Peyer's patch (tissue), 4 donors: ENCODE measurements around the gene BHLHE23.

ENCODE experiments used
- CTCF ChIP-seq, 6 experiments: fragments of 450-650 bp in 4 of 6; fragments of 200-600 bp in 2 of 6; sonication (generic) in 1 of 6; IDR thresholded peaks; one replicate each; pipeline ENCODE4 v1.5.1; 2017 to 2019; ENCODE audit warnings: antibody characterized with exemption in 6 of 6, mild to moderate bottlenecking in 3 of 6, moderate library complexity in 1 of 6
- POLR2A ChIP-seq, 2 donors: fragments of 450-650 bp; IDR thresholded peaks; one replicate each; pipeline ENCODE4 v1.5.1; 2017; ENCODE audit warnings: antibody characterized with exemption in 2 of 2, mild to moderate bottlenecking in 2 of 2, moderate library complexity in 2 of 2

DNA sequence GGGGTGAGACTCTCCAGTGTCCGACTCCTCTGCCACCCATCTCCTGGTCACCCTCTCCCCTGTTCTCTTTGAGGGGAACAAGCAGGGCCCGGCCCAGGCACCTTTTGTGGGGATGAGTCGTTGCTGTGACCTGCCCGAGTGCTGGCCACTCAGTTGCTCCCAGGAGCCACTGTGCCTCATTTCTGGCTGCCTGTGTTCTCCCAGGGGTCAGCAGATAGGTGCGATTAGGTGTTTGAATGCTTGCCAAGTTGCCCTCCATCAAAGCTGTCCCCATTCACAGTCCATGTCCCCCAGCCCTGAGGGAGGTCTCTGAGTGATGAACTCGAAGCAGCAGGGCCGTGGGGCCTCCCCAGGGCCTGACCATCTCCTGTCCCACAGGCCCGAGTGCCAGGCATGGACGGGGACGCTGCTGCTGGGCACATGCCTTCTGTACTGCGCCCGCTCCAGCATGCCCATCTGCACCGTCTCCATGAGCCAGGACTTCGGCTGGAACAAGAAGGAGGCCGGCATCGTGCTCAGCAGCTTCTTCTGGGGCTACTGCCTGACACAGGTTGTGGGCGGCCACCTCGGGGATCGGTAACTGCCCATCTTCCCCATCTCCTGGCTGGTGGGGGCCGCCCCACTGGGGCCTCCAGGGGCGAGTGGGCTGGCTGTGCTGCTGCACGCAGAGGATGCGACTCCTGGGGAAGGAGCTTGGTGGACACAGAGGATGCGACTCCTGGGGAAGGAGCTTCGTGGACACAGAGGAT lies 50.2 kb downstream of the BHLHE23 start:
- no peak for TF ChIP-seq CTCF (IDR thresholded peaks at IDR 0.05)
- no peak for TF ChIP-seq POLR2A (IDR thresholded peaks at IDR 0.05)
